Measurements from ENCODE around the gene SPTY2D1. TPM values are rescaled to one million over a fixed set of nuclear protein-coding genes. Genes with fewer than 3 reads are reported as not detected.

The SPTY2D1 gene
- total RNA-seq, 2 experiments from 2014 or later, result 15.6 to 15.8 TPM

GRCh38 chr11:18564149-18564548 lies 70.0 kb downstream of the SPTY2D1 start:
- H3K79me2 ChIP-seq (ENCODE audit: insufficient read depth, low read depth, low read length), result no peaks in the 10 kb centered on the region
- no peak overlapping the region for H3K4me2 ChIP-seq (ENCODE audit: low read length)
- TF ChIP-seq EZH2phosphoT487 (IDR thresholded peaks at IDR 0.05; ENCODE audit: borderline replicate concordance, low read depth, low read length), result no peak
- TF ChIP-seq, protein P1, sequence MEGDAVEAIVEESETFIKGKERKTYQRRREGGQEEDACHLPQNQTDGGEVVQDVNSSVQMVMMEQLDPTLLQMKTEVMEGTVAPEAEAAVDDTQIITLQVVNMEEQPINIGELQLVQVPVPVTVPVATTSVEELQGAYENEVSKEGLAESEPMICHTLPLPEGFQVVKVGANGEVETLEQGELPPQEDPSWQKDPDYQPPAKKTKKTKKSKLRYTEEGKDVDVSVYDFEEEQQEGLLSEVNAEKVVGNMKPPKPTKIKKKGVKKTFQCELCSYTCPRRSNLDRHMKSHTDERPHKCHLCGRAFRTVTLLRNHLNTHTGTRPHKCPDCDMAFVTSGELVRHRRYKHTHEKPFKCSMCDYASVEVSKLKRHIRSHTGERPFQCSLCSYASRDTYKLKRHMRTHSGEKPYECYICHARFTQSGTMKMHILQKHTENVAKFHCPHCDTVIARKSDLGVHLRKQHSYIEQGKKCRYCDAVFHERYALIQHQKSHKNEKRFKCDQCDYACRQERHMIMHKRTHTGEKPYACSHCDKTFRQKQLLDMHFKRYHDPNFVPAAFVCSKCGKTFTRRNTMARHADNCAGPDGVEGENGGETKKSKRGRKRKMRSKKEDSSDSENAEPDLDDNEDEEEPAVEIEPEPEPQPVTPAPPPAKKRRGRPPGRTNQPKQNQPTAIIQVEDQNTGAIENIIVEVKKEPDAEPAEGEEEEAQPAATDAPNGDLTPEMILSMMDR (conservative IDR thresholded peaks at IDR 0.05; ENCODE audit: low read length), result no peak
- H3K9me3 ChIP-seq (ENCODE audit: low read length), result no peaks in the 10 kb centered on the region
- H3K4me1 ChIP-seq (ENCODE audit: insufficient read depth, low read length, poor library complexity, severe bottlenecking), result no peaks in the 10 kb centered on the region
- no peak for DNase-seq (ENCODE audit: low spot score)
- no peak overlapping the region for H2AFZ ChIP-seq (ENCODE audit: low read length)
- CTCF ChIA-PET (ENCODE audit: unreplicated experiment), result no interaction called here
- no peaks in the 10 kb centered on the region for H4K20me1 ChIP-seq (ENCODE audit: insufficient read depth, low read length)
- no peaks in the 10 kb centered on the region for H3K36me3 ChIP-seq (ENCODE audit: insufficient read depth, low read length)
- no peak overlapping the region for H3K4me3 ChIP-seq (ENCODE audit: low read depth, low read length, poor library complexity, severe bottlenecking)
- BruUV-seq (replicated peaks), result no TSS peak
- no peak overlapping the region for H3K27ac ChIP-seq (ENCODE audit: low read depth, low read length, poor library complexity, severe bottlenecking)
- H3K9me2 ChIP-seq (ENCODE audit: insufficient read depth, low read length), result no peaks in the 10 kb centered on the region
- POLR2A ChIA-PET, result interaction anchor here (0.6 to 1.5 kb wide), 8 partner anchors 17 to 164 kb away, joined by 3 to 8 read pairs (median 4); no protein-coding TSS in a partner anchor
- intact Hi-C loops (cut with micrococcal nuclease; ENCODE audit: unreplicated experiment), result no loop called here

DNA sequence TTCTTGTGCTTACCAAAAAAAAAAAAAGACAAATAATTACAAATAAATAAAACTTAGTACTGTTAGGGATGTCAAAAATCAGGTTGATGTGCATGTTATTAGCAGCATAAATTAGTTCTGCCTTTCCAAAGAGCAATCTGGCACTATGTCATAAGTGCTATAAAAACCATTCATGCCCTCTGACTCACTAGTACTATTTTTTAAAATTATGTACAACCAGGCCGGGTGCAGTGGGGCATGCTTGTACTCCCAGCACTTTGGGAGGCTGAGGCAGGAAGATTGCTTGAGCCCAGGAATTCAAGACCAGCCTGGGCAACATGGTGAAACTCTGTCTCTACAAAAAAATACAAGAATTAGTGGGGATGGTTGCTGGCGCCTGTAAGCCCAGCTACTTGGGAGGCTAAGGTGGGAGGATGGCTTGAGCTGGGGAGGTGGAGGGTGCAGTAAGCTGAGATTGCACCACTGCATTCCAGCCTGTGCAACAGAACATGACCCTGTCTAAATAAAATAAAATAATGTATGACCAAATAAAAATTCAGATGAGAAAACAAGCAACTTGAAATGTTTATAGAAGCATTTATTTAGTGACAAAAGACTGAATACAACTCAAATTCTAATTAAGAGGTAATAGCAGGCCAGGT lies 70.9 kb downstream of the SPTY2D1 start:
- no peaks in the 10 kb centered on the region for H3K4me1 ChIP-seq (ENCODE audit: insufficient read depth, low read length, poor library complexity, severe bottlenecking)
- H3K9me3 ChIP-seq (ENCODE audit: low read length), result no peaks in the 10 kb centered on the region
- POLR2A ChIA-PET, result interaction anchor here (0.8 kb wide), 1 partner anchor 37 kb away, joined by 3 read pairs; no protein-coding TSS in a partner anchor
- no peak for TF ChIP-seq EZH2phosphoT487 (IDR thresholded peaks at IDR 0.05; ENCODE audit: borderline replicate concordance, low read depth, low read length)
- TF ChIP-seq, protein P1 (conservative IDR thresholded peaks at IDR 0.05; ENCODE audit: low read length), result no peak
- H4K20me1 ChIP-seq (ENCODE audit: insufficient read depth, low read length), result no peaks in the 10 kb centered on the region
- H3K4me3 ChIP-seq (ENCODE audit: low read depth, low read length, poor library complexity, severe bottlenecking), result no peak overlapping the region
- no TSS peak for BruUV-seq (replicated peaks)
- CTCF ChIA-PET (ENCODE audit: unreplicated experiment), result interaction anchor here (0.6 kb wide), 1 partner anchor 159 kb away, joined by 3 read pairs; no protein-coding TSS in a partner anchor
- DNase-seq (ENCODE audit: low spot score), result no peak
- H3K79me2 ChIP-seq (ENCODE audit: insufficient read depth, low read depth, low read length), result no peaks in the 10 kb centered on the region
- intact Hi-C loops (cut with micrococcal nuclease; ENCODE audit: unreplicated experiment), result no loop called here
- H3K4me2 ChIP-seq (ENCODE audit: low read length), result no peak overlapping the region
- no peaks in the 10 kb centered on the region for H3K36me3 ChIP-seq (ENCODE audit: insufficient read depth, low read length)
- no peak overlapping the region for H2AFZ ChIP-seq (ENCODE audit: low read length)
- no peaks in the 10 kb centered on the region for H3K9me2 ChIP-seq (ENCODE audit: insufficient read depth, low read length)
- no peak overlapping the region for H3K27ac ChIP-seq (ENCODE audit: low read depth, low read length, poor library complexity, severe bottlenecking)

Other genes with a start within 250 kb of the SPTY2D1 start
- 398 and 399 TPM in 2 replicates for gene LDHA, start 239.8 kb downstream of the SPTY2D1 start, total RNA-seq (2014; rRNA removed; shearing (Covaris generic))
- gene LDHA, start 239.8 kb downstream of the SPTY2D1 start, total RNA-seq (2022), result 700 and 1,156 TPM in 2 replicates
- not detected in 2 replicates for gene LDHC, start 222.0 kb downstream of the SPTY2D1 start, total RNA-seq (2014; rRNA removed; shearing (Covaris generic))
- gene LDHC, start 222.0 kb downstream of the SPTY2D1 start, total RNA-seq (2022), result not detected in 2 replicates
- not detected in 2 replicates for gene LDHAL6A, start 178.5 kb downstream of the SPTY2D1 start, total RNA-seq (2014; rRNA removed; shearing (Covaris generic))
- gene LDHAL6A, start 178.5 kb downstream of the SPTY2D1 start, total RNA-seq (2022), result not detected in 2 replicates
- gene TSG101, start 107.4 kb downstream of the SPTY2D1 start, total RNA-seq (2014; rRNA removed; shearing (Covaris generic)), result 56.9 and 96.8 TPM in 2 replicates
- gene TSG101, start 107.4 kb downstream of the SPTY2D1 start, total RNA-seq (2022), result 54.2 and 72.1 TPM in 2 replicates
- gene UEVLD, start 45.6 kb downstream of the SPTY2D1 start, total RNA-seq (2014; rRNA removed; shearing (Covaris generic)), result 1.3 and 1.5 TPM in 2 replicates
- gene UEVLD, start 45.6 kb downstream of the SPTY2D1 start, total RNA-seq (2022), result 3.5 and 4.7 TPM in 2 replicates
- gene MISFA, start 34.6 kb downstream of the SPTY2D1 start, total RNA-seq (2014; rRNA removed; shearing (Covaris generic)), result not detected in 2 replicates
- 1.00 TPM in 1 of 2 replicates, not detected in the other for gene MISFA, start 34.6 kb downstream of the SPTY2D1 start, total RNA-seq (2022)
- 0.39 and 0.92 TPM in 2 replicates for gene TMEM86A, start 64.4 kb upstream of the SPTY2D1 start, total RNA-seq (2014; rRNA removed; shearing (Covaris generic))
- gene TMEM86A, start 64.4 kb upstream of the SPTY2D1 start, total RNA-seq (2022), result 1.2 and 2.7 TPM in 2 replicates
- gene IGSF22, start 91.8 kb upstream of the SPTY2D1 start, total RNA-seq (2014; rRNA removed; shearing (Covaris generic)), result not detected in 2 replicates
- gene IGSF22, start 91.8 kb upstream of the SPTY2D1 start, total RNA-seq (2022), result not detected in 2 replicates
- not detected in 2 replicates for gene PTPN5, start 157.5 kb upstream of the SPTY2D1 start, total RNA-seq (2014; rRNA removed; shearing (Covaris generic))
- not detected in 2 replicates for gene PTPN5, start 157.5 kb upstream of the SPTY2D1 start, total RNA-seq (2022)